IMR-90 (cell line): ENCODE data around the gene STAMBPL1. TPM values are rescaled to one million over a fixed set of nuclear protein-coding genes. Genes with fewer than 3 reads are reported as not detected.

Source experiments
- ATAC-seq: fragments of 200-7000 bp; cut with Tn5 transposase; 2 replicates; pipeline ENCODE4 v1.9.1; 2020; ENCODE audit warnings: low read depth, mild to moderate bottlenecking, moderate library complexity
- BruUV-seq: library from RNA; stranded (reverse); fragments of 400-500 nt; replicated peaks from 2 replicates; lab custom pipeline; 2021; lab: Mats Ljungman, UMichigan
- CTCF ChIA-PET: fragments of 300-600 bp; formaldehyde crosslinking; extraction: SDS; loops from one replicate; lab custom pipeline; 2021; ENCODE audit warnings: antibody characterized with exemption; lab: Yijun Ruan, JAX
- POLR2A ChIA-PET: fragments of 300-600 bp; sonication (Branson Sonifier 250); formaldehyde crosslinking; loops from one replicate; lab custom pipeline; 2022; ENCODE audit warnings: antibody characterized with exemption; ENCODE audit not compliant: unreplicated experiment; lab: Charles Lee
- DNase-seq: peaks from one replicate; pipeline ENCODE4 v3.0.0; 2013
- H2AFZ ChIP-seq: replicated peaks from 2 replicates; pipeline ENCODE3; 2013; ENCODE audit warnings: low read length, mild to moderate bottlenecking; ENCODE audit not compliant: poor library complexity
- H2AK5ac ChIP-seq: 2 replicates; pipeline ENCODE4 v1.6.1; 2013; ENCODE audit warnings: low read depth, low read length, inconsistent platforms
- H2AK9ac ChIP-seq: replicated peaks from 2 replicates; pipeline ENCODE3; 2013; ENCODE audit warnings: mild to moderate bottlenecking, low read depth, low read length, moderate library complexity; ENCODE audit not compliant: poor library complexity
- H2BK120ac ChIP-seq: 2 replicates; pipeline ENCODE4 v1.6.1; 2013; ENCODE audit warnings: low read depth, low read length, inconsistent platforms
- H2BK15ac ChIP-seq: 3 replicates; pipeline ENCODE4 v1.6.1; 2013; ENCODE audit warnings: low read depth, low read length, inconsistent platforms
- H2BK20ac ChIP-seq: 2 replicates; pipeline ENCODE4 v1.6.1; 2013; ENCODE audit warnings: low read depth, mild to moderate bottlenecking, inconsistent platforms, low read length, moderate library complexity
- H2BK5ac ChIP-seq: 2 replicates; pipeline ENCODE4 v1.6.1; 2013; ENCODE audit warnings: mild to moderate bottlenecking, low read depth, low read length, inconsistent platforms; ENCODE audit not compliant: poor library complexity, severe bottlenecking
- H3K14ac ChIP-seq: replicated peaks from 2 replicates; pipeline ENCODE4 v1.6.1; 2013; ENCODE audit warnings: low read depth, low read length, inconsistent platforms
- H3K18ac ChIP-seq: 2 replicates; pipeline ENCODE4 v1.6.1; 2013; ENCODE audit warnings: low read depth, low read length, control low read depth
- H3K23ac ChIP-seq: 2 replicates; pipeline ENCODE4 v1.6.1; 2013; ENCODE audit warnings: low read depth, low read length, inconsistent platforms
- H3K27ac ChIP-seq: 2 replicates; pipeline ENCODE4 v1.5.1; 2013; ENCODE audit warnings: mild to moderate bottlenecking, control low read depth, low read length; ENCODE audit not compliant: insufficient read depth
- H3K27me3 ChIP-seq: 2 replicates; pipeline ENCODE4 v1.6.1; 2013; ENCODE audit warnings: low read length; ENCODE audit not compliant: control insufficient read depth, insufficient read depth
- H3K36me3 ChIP-seq: 2 replicates; pipeline ENCODE4 v1.6.1; 2013; ENCODE audit warnings: low read length, mixed read lengths; ENCODE audit not compliant: control insufficient read depth, insufficient read depth
- H3K4ac ChIP-seq: 2 replicates; pipeline ENCODE4 v1.6.1; 2013; ENCODE audit warnings: low read depth, low read length, inconsistent platforms
- H3K4me1 ChIP-seq: 2 replicates; pipeline ENCODE4 v1.6.1; 2013; ENCODE audit warnings: low read length, mixed read lengths; ENCODE audit not compliant: control insufficient read depth, insufficient read depth
- H3K4me2 ChIP-seq: 2 replicates; pipeline ENCODE4 v1.6.1; 2013; ENCODE audit warnings: low read depth, mild to moderate bottlenecking, control low read depth, low read length, moderate library complexity
- H3K4me3 ChIP-seq: 2 replicates; pipeline ENCODE4 v1.5.1; 2013; ENCODE audit warnings: low read depth, mild to moderate bottlenecking, control low read depth, low read length, moderate library complexity; ENCODE audit not compliant: insufficient read depth
- H3K56ac ChIP-seq: 2 replicates; pipeline ENCODE4 v1.6.1; 2013; ENCODE audit warnings: low read length, inconsistent platforms; ENCODE audit not compliant: insufficient read depth; ENCODE audit errors: extremely low read depth
- H3K79me1 ChIP-seq, 2 experiments: 2 replicates each; pipeline ENCODE4 v1.6.1; 2013; ENCODE audit warnings: low read length in 2 of 2, inconsistent platforms in 1 of 2, low read depth in 1 of 2
- H3K9ac ChIP-seq: 2 replicates; pipeline ENCODE4 v1.6.1; 2013; ENCODE audit warnings: low read depth, low read length, control low read depth
- H3K9me1 ChIP-seq: 2 replicates; pipeline ENCODE4 v1.6.1; 2013; ENCODE audit warnings: low read length, inconsistent platforms; ENCODE audit not compliant: insufficient read depth
- H3K9me3 ChIP-seq: 2 replicates; pipeline ENCODE4 v1.6.1; 2013; ENCODE audit warnings: low read length; ENCODE audit not compliant: control insufficient read depth, insufficient read depth
- H4K20me1 ChIP-seq: 2 replicates; pipeline ENCODE4 v1.6.1; 2013; ENCODE audit warnings: low read length, inconsistent platforms; ENCODE audit not compliant: insufficient read depth
- H4K5ac ChIP-seq: 2 replicates; pipeline ENCODE4 v1.6.1; 2013; ENCODE audit warnings: mild to moderate bottlenecking, low read depth, low read length, control low read depth
- H4K8ac ChIP-seq, 2 experiments: 2 replicates each; pipeline ENCODE4 v1.6.1; 2013; ENCODE audit warnings: low read depth in 2 of 2, low read length in 2 of 2, control low read depth in 1 of 2, inconsistent platforms in 1 of 2
- H4K91ac ChIP-seq: 2 replicates; pipeline ENCODE4 v1.6.1; 2013; ENCODE audit warnings: low read depth, low read length, inconsistent platforms; ENCODE audit not compliant: insufficient read depth
- BHLHE40 ChIP-seq: fragments of 150-350 bp; IDR thresholded peaks from 2 replicates; pipeline ENCODE4 v1.6.1; 2016; ENCODE audit warnings: mild to moderate bottlenecking, low read depth, low read length
- CEBPB ChIP-seq: IDR thresholded peaks from 2 replicates; pipeline ENCODE4 v1.6.1; 2012; ENCODE audit warnings: low read depth, low read length, improper control_type of control experiment
- CHD1 ChIP-seq: IDR thresholded peaks from 2 replicates; pipeline ENCODE4 v1.6.1; 2012; ENCODE audit warnings: low read depth, low read length, improper control_type of control experiment
- ELK1 ChIP-seq: fragments of 150-350 bp; IDR thresholded peaks from 2 replicates; pipeline ENCODE4 v1.6.1; 2016; ENCODE audit warnings: low read depth, mild to moderate bottlenecking, low read length, moderate library complexity, borderline replicate concordance
- FOS ChIP-seq: fragments of 150-350 bp; IDR thresholded peaks from 2 replicates; pipeline ENCODE4 v1.6.1; 2016; ENCODE audit warnings: low read depth, low read length
- MAZ ChIP-seq: IDR thresholded peaks from 2 replicates; pipeline ENCODE4 v1.6.1; 2012; ENCODE audit warnings: low read depth, mild to moderate bottlenecking, low read length, improper control_type of control experiment, moderate library complexity, borderline replicate concordance
- MXI1 ChIP-seq: IDR thresholded peaks from 2 replicates; pipeline ENCODE4 v1.6.1; 2012; ENCODE audit warnings: low read depth, mild to moderate bottlenecking, low read length, moderate library complexity, borderline replicate concordance
- NFE2L2 ChIP-seq: fragments of 150-350 bp; IDR thresholded peaks from 2 replicates; pipeline ENCODE4 v1.6.1; 2016; ENCODE audit warnings: low read depth, mild to moderate bottlenecking, low read length
- POLR2A ChIP-seq: IDR thresholded peaks from 2 replicates; pipeline ENCODE4 v1.6.1; 2012; ENCODE audit warnings: mild to moderate bottlenecking, low read depth, low read length
- RAD21 ChIP-seq: IDR thresholded peaks from 2 replicates; pipeline ENCODE4 v1.6.1; 2012; ENCODE audit warnings: low read length, improper control_type of control experiment
- RFX5 ChIP-seq: IDR thresholded peaks from 2 replicates; pipeline ENCODE4 v1.8.0; 2012; ENCODE audit warnings: low read depth, mild to moderate bottlenecking, low read length, moderate library complexity
- SMC3 ChIP-seq: fragments of 150-350 bp; IDR thresholded peaks from 2 replicates; pipeline ENCODE4 v1.6.1; 2016; ENCODE audit warnings: low read depth, mild to moderate bottlenecking, antibody characterized with exemption, low read length, moderate library complexity
- USF2 ChIP-seq: fragments of 150-350 bp; IDR thresholded peaks from 2 replicates; pipeline ENCODE4 v1.6.1; 2017; ENCODE audit warnings: mild to moderate bottlenecking, antibody characterized with exemption, low read length, low read depth
- WGBS, 2 experiments: methylation state at CpG; one replicate each; pipeline versions ENCODE4 v1.1.5 to v1.1.7; 2013; ENCODE audit warnings: missing lambda C conversion rate in 2 of 2; ENCODE audit not compliant: insufficient read length in 1 of 2; ENCODE audit errors: extremely low coverage in 2 of 2; 5-methylcytosine and 5-hydroxymethylcytosine counted together
- dilution Hi-C: fragments of 300-500 bp; cut with HindIII; formaldehyde crosslinking; loops from one replicate; pipeline ENCODE4 v1.14.3; 2018; ENCODE audit warnings: low sequenced_read_pairs; ENCODE audit not compliant: unreplicated experiment
- in situ Hi-C: fragments of 300-500 bp; cut with MboI; formaldehyde crosslinking; loops from 3 replicates; pipeline ENCODE4 v1.14.3; 2019; ENCODE audit warnings: low sequenced_read_pairs, inconsistent platforms, mixed read lengths
- intact Hi-C: fragments of 100-400 bp; cut with micrococcal nuclease; formaldehyde crosslinking; loops from 2 replicates; pipeline ENCODE4 v1.10.0; 2022
- polyA plus RNA-seq, 3 experiments: library from polyadenylated mRNA; depleted of rRNA; stranded (reverse); fragments of >200 nt; gene quantifications; 2 replicates each; pipeline ENCODE4 v1.2.3, GENCODE V29; 2012; ENCODE audit warnings: low replicate concordance in 1 of 3
- total RNA-seq: library from RNA; depleted of rRNA; stranded (reverse); fragments of >200 nt; gene quantifications from 2 replicates; pipeline ENCODE4 v1.2.3, GENCODE V29; 2012
- TF ChIP-seq, protein P1 (sequence below): conservative IDR thresholded peaks from 2 replicates; pipeline ENCODE4 v1.5.1; 2012; ENCODE audit warnings: mild to moderate bottlenecking, low read depth, low read length, improper control_type of control experiment

Gene STAMBPL1
- total and polyA plus RNA-seq, 2 of the 4 experiments (the other 2 are of a cell fraction) = 26.8 to 28.1 TPM

DNA sequence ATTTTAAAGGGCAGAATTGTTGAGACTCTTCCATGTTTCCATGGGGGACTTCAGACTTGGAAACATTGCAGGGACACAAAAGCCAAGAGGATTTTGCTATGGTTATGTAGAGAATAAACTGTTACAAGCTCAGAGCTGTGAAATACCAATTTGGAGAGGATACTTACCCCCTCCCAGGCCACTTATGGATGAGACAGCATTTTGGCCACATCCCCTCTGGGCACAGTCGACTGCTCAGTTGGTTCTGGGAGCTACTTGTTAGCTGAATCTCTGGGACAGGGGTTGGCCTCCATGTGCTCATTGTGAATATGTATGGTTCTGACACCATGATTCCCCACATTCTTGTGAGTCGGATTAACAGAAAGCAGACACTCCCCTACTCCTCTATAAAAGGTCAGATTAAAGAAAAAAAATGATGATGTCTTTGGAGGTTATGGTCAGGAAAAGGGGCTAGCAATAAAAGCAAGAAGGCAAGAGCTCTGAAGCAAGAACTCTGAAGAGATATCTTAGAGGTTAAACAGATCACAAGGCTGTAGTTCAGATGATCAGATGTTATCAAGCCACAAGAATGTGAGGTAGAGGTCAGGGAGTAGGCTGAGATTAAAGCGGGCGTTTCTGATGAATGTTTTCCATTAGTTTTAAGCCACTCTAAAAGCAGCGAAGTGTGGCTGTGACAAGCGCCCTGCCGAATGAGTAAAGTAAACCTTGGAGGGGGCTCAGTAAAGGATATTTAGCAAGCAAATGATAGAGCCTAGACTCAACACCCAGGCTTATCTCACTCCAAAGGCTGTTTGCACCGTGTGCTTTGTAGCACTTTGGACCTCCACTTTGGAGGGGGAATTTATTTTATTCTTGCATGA lies 17.2 kb downstream of the STAMBPL1 start:
- H4K20me1 ChIP-seq = no peaks in the 10 kb centered on the region; the same call in 1 of the 2 replicates
- H3K4me3 ChIP-seq = no peak overlapping the region
- peak overlapping the region; percentile 58 for H3K4ac ChIP-seq
- peak overlapping the region; percentile 29; the same call in 1 of the 2 replicates for H2AK5ac ChIP-seq
- no peak overlapping the region for H3K9ac ChIP-seq
- H4K5ac ChIP-seq = peak overlapping the region; percentile 78
- peak overlapping the region; percentile 72 for H3K23ac ChIP-seq
- peaks cover 24% of the 10 kb centered on the region for H3K9me1 ChIP-seq
- H3K4me2 ChIP-seq = peak overlapping the region; percentile 65
- H3K14ac ChIP-seq = peak overlapping the region; percentile 81
- no peak overlapping the region for H3K56ac ChIP-seq
- intact Hi-C loops (no loop called here), dilution Hi-C loops (no loop called here), in situ Hi-C loops (no loop called here)
- peaks cover 46 to 78% of the 10 kb centered on the region in 2 experiments for H3K79me1 ChIP-seq
- peak overlapping the region; percentile 10 to 55; a peak in 3 of 4 replicates for H4K8ac ChIP-seq
- no peak overlapping the region for H2AFZ ChIP-seq
- peaks cover 8% of the 10 kb centered on the region for H3K36me3 ChIP-seq
- POLR2A ChIA-PET = interaction anchor here (0.6 kb wide), 1 partner anchor 19 kb away, joined by 3 read pairs; no protein-coding TSS in a partner anchor
- H3K4me1 ChIP-seq = peaks cover 37% of the 10 kb centered on the region
- no peak overlapping the region for H2AK9ac ChIP-seq
- no peaks in the 10 kb centered on the region for H3K27me3 ChIP-seq
- H3K9me3 ChIP-seq = no peaks in the 10 kb centered on the region
- no CpG with 5 or more reads among the region's 8 CpGs for WGBS, 2 experiments
- peak; percentile 24 for ATAC-seq
- H2BK20ac ChIP-seq = peak overlapping the region; percentile 36; the same call in 1 of the 2 replicates
- CTCF ChIA-PET = no interaction called here
- no TSS peak for BruUV-seq
- peak overlapping the region; percentile 53 for H2BK120ac ChIP-seq
- DNase-seq = no peak
- peak overlapping the region; percentile 29; the same call in 1 of the 3 replicates for H2BK15ac ChIP-seq
- peak overlapping the region; percentile 23; the same call in 1 of the 2 replicates for H3K27ac ChIP-seq
- H2BK5ac ChIP-seq = peak overlapping the region; percentile 72
- peak overlapping the region; percentile 76 for H3K18ac ChIP-seq
- peak overlapping the region; percentile 17 for H4K91ac ChIP-seq
- TF ChIP-seq MXI1 (no peak), USF2 (no peak), RAD21 (no peak), BHLHE40 (no peak), POLR2A (no peak), CHD1 (no peak), FOS (no peak), NFE2L2 (no peak), SMC3 (no peak), MAZ (no peak), CEBPB (no peak), RFX5 (no peak), ELK1 (no peak)
- TF ChIP-seq, protein P1, sequence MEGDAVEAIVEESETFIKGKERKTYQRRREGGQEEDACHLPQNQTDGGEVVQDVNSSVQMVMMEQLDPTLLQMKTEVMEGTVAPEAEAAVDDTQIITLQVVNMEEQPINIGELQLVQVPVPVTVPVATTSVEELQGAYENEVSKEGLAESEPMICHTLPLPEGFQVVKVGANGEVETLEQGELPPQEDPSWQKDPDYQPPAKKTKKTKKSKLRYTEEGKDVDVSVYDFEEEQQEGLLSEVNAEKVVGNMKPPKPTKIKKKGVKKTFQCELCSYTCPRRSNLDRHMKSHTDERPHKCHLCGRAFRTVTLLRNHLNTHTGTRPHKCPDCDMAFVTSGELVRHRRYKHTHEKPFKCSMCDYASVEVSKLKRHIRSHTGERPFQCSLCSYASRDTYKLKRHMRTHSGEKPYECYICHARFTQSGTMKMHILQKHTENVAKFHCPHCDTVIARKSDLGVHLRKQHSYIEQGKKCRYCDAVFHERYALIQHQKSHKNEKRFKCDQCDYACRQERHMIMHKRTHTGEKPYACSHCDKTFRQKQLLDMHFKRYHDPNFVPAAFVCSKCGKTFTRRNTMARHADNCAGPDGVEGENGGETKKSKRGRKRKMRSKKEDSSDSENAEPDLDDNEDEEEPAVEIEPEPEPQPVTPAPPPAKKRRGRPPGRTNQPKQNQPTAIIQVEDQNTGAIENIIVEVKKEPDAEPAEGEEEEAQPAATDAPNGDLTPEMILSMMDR = no peak
